Measurements from ENCODE around the gene ACER3.

DNA sequence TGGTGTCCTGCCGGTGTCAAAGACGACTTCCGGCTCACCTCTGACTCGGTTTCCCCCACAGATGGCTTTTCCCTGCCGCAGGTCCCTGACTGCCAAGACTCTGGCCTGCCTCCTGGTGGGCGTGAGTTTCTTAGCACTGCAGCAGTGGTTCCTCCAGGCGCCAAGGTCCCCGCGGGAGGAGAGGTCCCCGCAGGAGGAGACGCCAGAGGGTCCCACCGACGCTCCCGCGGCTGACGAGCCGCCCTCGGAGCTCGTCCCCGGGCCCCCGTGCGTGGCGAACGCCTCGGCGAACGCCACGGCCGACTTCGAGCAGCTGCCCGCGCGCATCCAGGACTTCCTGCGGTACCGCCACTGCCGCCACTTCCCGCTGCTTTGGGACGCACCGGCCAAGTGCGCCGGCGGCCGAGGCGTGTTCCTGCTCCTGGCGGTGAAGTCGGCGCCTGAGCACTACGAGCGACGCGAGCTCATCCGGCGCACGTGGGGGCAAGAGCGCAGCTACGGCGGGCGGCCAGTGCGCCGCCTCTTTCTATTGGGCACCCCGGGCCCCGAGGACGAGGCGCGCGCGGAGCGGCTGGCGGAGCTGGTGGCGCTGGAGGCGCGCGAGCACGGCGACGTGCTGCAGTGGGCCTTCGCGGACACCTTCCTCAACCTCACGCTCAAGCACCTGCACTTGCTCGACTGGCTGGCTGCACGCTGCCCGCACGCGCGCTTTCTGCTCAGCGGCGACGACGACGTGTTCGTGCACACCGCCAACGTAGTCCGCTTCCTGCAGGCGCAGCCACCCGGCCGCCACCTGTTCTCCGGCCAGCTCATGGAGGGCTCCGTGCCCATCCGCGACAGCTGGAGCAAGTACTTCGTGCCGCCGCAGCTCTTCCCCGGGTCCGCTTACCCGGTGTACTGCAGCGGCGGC lies 179.0 kb downstream of the ACER3 start:
- TF ChIP-seq POLR2AphosphoS5 (IDR thresholded peaks at IDR 0.05) (no peak), CTCF (IDR thresholded peaks at IDR 0.05) (peak in 1 of 4 experiments; percentile 35), POLR2A (IDR thresholded peaks at IDR 0.05) (no peak)

Measured in gastroesophageal sphincter (tissue), 3 donors.